C4-2B (cell line): ENCODE data around the gene CPA5.

Source experiments
- CTCF ChIP-seq: fragments of 450-650 bp; conservative IDR thresholded peaks from 2 replicates; pipeline ENCODE4 v1.5.1; 2017; ENCODE audit warnings: mild to moderate bottlenecking
- ZFX ChIP-seq: fragments of 450-650 bp; IDR thresholded peaks from 2 replicates; pipeline ENCODE4 v1.6.1; 2017

GRCh38 chr7:130372402-130373165 is 28.0 kb downstream of the CPA5 start:
- no peak for TF ChIP-seq CTCF
- TF ChIP-seq ZFX = no peak
